ENCODE measurements around the gene MED4. TPM values are rescaled to one million over a fixed set of nuclear protein-coding genes. Genes with fewer than 3 reads are reported as not detected.

MED4 gene, protein sequence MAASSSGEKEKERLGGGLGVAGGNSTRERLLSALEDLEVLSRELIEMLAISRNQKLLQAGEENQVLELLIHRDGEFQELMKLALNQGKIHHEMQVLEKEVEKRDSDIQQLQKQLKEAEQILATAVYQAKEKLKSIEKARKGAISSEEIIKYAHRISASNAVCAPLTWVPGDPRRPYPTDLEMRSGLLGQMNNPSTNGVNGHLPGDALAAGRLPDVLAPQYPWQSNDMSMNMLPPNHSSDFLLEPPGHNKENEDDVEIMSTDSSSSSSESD
- total RNA-seq: 25.9 and 31.4 TPM in 2 replicates

GRCh38 chr13:48094781-48095502 lies at the start of gene MED4:
Gene MED4, minus strand, starts transcription at chr13:48095104. Its CDS starts 26 bp downstream, at chr13:48095078.

DNA sequence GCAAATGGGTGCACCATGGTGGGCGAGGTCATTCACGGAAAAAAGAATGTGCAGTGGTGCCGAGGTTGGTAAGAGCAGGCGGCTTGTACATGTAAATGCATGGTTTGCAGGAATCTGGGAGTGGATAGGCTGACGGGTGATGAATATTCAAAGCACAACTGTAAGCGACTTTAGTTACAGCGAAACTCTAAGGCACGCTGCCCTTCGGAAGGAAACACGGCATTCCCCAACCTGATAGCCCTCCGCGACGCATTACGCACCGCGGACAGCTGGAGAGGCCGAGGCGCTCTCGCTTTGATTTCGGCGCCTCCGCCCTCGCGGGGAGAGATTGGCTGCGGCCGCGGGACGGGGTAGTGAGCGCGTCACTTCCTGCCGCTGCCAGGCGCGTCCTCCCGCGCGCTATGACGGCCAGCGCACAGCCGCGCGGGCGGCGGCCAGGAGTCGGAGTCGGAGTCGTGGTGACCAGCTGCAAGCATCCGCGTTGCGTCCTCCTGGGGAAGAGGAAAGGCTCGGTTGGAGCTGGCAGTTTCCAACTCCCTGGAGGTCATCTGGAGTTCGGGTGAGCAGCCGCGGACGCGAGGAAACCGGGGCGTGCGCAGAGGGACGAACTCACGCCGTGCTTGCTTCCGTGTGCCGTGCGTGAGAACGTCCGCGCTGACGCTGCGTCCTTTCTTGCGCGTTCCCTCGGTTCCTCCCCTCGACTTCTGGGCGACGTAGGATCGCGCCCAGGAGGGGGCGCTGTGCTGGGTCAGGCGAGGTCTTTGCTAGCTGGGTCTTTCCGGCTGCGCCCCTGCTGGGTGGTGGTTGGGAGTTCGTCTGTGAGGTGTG lies 57.3 kb downstream of the MED4 start, which contains the start of gene NUDT15:
Gene NUDT15, plus strand, starts transcription at position 381 of the 828 bp plus-strand sequence. Its CDS starts 21 bp downstream, at position 402.

Other genes with a start within 250 kb of the MED4 start
- 58.9 and 59.2 TPM in 2 replicates for gene SUCLA2, start 93.8 kb downstream of the MED4 start, total RNA-seq
- gene NUDT15, start 57.4 kb downstream of the MED4 start, total RNA-seq: 15.2 and 40.6 TPM in 2 replicates
- 76.1 and 271 TPM in 2 replicates for gene ITM2B, start 138.1 kb upstream of the MED4 start, total RNA-seq
- gene RB1, start 208.6 kb upstream of the MED4 start, total RNA-seq: 24.8 and 29.3 TPM in 2 replicates

Data from regular cardiac myocyte (primary cell).